Measurements from ENCODE around the gene HIF3A.
"Not testable (repeated sequence)": the region's sequence is repeated elsewhere in the genome, so short reads cannot be mapped to it uniquely, and the experiment has no call there.

Gene HIF3A

DNA sequence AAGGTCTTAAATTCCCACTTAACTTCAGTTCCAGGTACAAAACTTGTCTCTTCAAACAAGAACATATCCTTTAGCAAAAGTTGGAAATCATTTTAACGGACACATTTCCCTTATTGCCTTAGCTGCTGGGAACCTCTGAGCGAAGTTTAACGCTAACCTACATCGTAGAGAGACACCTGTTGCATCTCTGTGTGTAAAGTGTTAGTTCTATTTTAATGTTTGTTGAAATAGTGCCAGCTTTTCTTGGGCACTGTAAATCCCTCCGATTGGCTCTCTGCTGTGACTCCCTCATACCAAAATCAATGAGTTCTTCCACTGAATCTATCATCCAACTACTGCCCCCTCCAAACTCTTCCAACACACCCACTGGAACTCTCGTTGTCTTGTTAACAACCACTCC, 2.3 kb upstream of the HIF3A start:
- DNase-seq (ENCODE audit: low spot score): no peak

DNA sequence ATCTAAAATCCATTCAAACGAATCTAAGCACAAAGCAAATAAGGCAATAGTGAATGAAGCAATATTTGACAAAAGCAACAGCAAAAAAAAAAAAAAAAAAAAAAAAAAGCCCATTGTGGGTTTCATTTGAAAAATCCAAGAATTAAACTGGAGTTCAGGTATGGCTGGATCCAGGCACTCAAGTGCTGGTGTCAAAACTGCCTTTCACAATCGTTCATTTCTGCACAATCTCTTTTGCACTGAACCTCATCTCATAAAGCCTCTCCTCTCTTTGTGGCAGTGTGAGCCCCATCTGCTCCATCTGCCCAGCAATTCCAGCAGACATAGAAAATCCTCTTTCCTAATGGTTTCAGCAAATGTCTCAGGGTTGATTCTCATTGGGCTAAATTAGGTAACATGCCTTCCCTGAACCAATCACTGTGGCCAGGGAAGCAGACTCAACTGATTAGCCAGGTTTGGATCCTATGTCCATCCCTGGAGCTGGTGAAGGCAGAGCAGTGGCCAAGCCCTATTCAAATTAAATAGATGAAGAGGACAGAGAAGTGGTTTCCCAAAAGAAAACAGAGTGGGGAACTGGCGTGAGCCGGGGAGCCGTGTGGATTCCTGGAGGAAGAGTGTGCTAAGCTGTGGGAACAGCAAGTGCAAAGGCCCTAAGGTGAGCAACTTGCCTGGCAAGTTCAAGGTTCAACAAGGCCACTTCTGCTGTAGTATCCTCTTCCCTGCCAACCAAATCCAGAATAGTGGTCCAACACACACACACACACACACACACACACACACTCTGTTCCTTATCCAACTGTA, 1.2 kb upstream of the HIF3A start:
- no peak for DNase-seq (ENCODE audit: low spot score)

DNA sequence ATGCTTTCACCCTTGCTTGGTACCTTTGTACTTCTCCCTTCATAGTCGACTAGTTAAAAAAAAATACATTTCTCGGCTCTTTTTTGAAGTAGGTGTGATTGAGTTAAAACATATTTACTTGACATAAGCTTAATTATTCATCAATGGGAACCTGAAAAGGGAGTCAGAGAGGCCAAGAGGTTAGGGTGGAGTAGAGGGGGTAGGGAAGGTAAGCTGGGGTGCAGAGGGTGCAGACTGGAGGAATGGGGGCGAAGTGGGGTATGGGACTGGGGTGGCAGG, 701 bp upstream of the HIF3A start:
- DNase-seq (ENCODE audit: low spot score): no peak

DNA sequence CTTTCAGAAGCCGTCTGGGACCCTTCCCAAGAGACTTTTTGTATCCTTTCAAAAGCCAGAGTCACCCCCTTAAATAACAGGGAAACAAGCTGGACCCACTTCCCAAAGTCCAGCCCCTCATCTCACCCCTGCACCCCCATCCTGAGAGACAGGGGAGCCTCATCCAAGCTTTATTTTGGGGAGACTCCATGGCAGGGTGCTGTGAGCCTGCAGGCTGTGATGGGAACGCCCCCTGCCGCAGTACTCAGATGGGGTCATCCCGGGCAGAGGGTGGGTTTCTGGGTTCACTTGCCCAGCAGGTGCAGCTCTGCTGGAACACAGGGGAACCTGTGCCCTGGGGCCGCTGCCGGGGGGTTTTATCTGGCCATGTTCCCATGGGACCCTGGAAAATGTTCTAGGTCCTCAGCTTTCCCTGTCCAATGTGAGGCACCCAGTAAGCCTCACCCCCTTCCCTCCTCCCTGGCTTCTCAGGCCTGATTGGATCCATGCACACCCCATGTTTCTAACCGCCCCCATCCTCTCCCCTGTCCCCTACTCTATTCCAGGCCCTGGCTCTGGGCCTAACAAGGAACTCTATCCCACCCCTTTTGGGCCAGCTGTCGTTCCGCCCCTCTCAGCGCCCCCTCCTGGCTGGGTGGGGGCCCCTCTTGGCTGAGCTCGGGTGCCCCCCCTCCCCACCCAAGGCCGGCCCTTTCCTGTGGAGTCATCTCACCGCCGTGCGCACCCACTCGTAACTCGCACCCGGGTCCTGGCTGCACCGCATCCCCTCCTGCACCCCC, 1.0 kb downstream of the HIF3A start:
- DNase-seq (ENCODE audit: low spot score): no peak

DNA sequence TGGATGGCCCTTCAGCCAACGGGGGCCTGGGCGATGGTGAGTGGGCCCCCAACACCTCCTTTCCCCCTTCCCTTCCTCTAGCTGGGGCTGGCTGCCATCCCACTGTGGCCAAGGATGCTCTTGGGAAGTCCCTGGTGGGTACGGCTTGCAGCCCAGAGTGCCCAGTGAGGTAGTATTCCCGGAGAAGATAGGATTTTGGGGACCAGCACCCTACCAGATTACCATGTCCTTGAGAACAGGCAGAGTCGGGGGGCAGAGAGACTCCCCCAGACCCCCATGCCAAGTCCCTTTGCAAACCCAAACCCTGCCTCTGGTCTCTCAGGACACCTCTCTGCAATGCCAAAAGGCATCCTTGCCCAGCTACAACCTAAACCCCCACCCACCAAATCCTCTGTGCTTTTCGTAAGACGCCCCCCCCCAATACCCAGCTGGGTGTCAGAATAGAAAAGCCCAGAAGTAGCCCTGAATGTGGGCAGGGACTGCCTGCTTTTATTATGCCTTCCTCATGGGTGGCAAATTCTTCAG, 1.7 kb downstream of the HIF3A start:
- DNase-seq (ENCODE audit: low spot score): no peak

DNA sequence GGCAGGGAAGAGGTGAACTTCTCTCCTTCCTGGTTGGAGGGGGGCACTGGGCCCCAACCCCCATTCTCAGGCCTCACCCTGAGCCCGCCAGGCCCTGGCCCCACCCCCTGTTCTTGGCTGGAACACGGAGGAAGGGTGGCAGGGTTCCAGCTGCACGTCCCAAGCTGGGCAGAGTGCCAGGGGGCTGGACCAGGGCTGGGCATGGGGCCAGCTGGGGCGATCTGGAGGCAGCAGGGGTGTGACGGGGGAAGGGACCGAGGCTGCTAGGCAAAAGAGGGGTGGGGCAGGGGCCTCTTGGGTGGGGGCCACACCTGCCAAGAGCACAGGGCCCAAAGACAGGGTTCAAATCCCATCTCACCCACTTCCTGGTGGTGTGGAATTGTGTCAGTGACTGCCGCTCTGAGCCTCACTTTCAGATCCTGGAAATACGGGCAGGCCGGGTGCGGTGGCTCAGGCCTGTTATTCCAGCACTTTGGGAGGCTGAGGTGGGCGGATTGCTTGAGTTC, 2.2 kb downstream of the HIF3A start:
- DNase-seq (ENCODE audit: low spot score): peak; percentile 63

DNA sequence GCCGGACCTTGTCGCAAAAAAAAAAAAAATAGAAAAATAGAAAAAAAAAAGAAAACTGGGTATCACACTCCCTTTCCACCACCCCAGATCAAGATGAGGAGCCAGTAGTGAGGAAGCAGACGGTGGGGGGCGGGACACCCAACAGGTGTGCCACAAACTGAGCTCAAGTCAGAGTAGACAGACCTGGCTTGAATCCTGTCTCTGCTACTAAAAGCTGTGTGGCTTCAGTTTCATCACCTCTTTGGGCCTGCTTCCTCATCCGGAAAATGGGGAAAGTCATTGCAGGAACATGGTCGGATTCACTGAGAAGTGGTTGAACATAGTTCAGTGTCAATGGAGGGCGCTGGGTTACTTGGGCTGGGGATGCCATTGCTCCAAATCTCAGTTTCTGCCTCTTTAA, 2.9 kb downstream of the HIF3A start:
- no peak for DNase-seq (ENCODE audit: low spot score)

DNA sequence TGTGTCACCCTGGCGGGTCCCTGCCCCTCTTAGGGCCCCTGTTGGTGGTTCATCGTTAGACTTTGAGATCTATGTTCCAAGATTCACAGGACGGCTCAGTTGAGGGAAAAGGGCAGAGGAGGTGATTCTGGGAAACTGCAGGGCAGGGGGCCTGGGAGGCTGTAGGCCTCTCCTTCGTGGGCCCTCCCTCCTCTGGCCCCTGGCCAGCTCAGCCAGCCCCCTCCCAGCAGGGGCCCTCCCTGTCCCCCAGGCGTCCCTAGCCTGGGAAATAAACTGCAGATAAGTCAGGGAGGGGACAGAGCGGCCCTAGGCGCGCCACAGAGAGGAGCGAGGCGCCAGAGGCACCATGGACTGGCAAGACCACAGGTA, 6.5 kb downstream of the HIF3A start:
- DNase-seq (ENCODE audit: low spot score): no peak

DNA sequence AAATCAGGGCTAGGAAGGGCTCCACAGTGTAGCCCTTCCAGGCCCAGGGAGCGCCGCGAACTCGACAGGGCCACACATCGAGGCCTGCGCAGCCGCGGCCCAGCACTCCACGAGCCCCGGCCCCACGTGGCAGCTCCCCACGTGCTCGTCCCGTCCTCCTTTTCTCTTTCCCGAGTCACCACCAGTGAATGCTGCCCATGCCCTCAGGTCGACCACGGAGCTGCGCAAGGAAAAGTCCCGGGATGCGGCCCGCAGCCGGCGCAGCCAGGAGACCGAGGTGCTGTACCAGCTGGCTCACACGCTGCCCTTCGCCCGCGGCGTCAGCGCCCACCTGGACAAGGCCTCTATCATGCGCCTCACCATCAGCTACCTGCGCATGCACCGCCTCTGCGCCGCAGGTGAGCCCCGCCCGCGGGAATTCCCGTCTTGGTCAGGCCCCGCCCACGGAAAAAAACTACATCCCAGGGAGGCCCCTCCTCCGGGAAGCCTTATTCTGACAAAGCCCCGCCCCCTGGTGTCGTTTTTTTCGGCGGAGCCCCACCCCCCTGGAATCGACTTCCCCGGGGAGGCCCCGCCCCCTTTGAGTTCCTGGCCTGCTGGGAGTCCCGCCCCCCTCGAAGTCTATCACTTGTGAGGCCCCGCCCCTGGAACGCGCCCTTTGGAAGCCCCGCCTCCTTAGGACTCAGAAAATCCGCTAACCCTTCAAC, 7.0 kb downstream of the HIF3A start:
- DNase-seq (ENCODE audit: low spot score): peak; percentile 97

DNA sequence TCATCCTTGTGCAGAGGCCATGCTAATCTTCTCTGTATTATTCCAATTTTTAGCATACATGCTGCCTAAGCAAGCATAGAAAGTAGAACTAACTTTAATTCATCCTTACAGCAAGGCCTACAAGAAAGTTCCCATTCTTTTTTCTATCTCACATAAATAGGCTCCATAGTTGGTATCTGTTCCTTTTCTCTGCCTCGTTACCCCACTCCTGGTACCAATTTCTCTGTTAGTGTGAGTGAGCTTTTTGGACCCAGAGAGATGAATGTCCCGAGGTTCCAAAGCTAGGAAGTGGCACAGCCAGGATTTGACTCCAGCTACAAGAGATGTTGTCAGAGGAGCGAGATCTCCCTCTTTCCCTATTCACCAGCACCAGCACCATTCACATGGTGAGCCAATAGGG, 9.7 kb downstream of the HIF3A start:
- DNase-seq (ENCODE audit: low spot score): no peak

DNA sequence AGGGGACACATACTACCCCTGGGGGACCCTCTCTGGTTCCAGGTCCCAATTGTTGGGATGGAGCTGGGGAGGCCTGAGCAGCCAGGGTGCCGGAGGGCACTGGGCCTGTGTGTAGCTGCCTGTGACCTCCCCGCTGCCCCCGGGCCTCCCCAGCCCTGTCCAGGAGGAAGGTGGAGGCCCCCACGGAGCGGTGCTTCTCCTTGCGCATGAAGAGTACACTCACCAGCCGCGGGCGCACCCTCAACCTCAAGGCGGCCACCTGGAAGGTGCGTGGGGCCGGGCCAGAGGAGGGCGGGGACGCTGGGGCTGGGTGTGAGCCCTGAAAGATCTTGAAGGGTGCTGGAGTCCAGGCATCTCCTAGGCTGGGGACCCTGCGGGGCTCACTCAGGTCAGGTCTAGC, 11.7 kb downstream of the HIF3A start:
- DNase-seq (ENCODE audit: low spot score): no peak

DNA sequence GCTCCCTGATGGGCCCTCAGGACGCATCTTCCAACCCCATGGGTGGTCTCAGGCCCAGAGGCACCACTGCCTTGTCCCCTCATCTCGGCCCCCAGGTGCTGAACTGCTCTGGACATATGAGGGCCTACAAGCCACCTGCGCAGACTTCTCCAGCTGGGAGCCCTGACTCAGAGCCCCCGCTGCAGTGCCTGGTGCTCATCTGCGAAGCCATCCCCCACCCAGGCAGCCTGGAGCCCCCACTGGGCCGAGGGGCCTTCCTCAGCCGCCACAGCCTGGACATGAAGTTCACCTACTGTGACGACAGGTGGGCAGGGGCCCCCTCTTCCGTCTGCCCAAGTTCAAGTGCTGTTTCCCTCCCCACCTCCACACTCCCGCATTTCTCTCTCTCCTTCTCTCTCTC, 12.2 kb downstream of the HIF3A start:
- no peak for DNase-seq (ENCODE audit: low spot score)

DNA sequence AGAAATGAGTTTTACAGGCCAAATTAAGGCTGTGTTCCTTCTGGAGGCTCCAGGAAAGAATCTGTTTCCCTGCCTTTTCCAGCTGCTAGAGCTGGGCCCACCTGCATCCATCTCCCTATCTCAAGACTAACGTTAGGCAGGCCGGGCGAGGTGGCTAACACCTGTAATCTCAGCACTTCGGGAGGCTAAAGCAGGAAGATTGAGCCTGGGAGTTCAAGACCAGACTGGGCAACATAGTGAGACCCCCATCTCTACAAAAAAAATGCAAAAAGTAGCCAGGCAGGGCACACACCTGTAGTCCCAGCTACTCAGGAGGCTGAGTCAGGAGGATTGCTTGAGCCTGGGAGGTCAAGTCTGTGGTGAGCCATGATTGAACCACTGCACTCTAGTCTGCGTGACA, 14.6 kb downstream of the HIF3A start:
- DNase-seq (ENCODE audit: low spot score): no peak

DNA sequence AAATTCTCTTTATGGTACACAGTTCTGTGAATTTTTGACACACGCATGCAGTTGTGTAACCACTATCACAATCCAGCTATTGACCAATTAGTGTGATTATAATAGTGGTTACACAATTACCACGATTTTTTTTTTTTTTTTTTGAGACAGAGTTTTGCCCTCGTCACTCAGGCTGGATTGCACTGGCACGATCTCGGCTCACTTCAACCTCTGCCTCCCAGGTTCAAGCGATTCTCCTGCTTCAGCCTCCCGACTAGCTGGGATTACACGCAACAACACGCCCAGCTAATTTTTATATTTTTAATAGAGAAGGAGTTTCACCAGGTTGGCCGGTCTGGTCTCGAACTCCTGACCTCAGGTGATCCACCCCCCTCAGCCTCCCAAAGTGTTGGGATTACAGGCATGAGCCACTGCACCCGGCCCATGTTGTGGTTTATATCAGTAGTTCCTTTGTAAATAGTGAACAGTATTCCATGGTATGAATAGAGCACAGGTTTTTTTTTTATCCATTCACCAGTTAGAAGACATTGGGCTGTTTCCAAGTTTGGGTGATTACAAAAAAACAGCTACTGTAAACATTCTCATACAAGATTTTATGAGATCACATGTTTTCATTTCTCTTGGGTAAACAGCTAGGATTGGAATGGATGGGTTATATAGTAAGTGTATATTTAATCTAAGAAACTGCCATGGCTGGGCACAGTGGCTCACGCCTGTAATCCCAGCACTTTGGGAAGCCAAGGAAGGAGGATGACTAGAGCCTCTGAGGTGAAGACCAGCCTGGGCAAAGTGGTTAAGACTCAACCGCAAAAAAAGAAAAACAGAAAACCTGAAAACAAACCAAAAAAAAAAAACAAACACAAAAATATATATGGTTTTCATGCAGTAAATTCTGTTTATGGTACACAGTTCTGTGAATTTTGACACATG, 17.0 kb downstream of the HIF3A start:
- not testable (repeated sequence) for DNase-seq (ENCODE audit: low spot score)

DNA sequence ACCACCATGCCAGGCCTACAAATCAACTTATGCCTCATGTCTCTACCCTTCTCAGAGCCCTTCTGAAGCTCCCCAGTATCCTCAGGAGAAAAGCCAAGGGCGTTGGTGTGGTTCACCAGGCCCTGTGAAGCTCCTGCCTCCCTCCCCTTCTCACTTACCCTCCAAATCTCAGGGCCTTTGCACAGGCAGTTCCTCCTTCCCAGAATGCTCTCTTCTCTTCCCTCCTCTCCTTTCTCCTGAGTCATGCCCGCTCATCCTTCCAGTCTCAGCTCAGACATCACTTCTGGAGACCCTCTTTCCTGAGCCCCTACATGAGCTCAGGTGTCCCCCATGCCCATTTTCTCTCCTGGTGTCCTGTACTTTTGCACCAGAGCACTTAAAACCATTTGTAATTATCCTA, 20.5 kb downstream of the HIF3A start:
- no peak for DNase-seq (ENCODE audit: low spot score)

DNA sequence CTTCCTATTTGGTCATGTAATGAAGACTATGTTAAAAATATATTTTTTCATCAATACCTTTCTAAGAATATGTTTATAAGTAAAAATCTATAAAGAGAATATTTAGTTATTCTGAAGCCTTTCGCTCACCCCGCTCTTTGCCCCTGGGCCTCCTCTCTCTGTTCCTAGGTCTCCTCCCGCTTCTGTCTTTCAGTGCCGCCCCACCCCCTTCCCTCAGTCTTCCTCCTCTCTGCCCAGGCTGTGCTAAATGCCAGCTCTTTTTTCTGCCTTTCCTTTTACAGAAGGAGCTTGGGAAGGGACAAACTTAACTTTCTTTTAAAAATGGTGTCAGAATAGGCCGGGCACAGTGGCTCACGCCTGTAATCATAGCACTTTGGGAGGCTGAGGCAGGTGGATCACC, 22.8 kb downstream of the HIF3A start:
- DNase-seq (ENCODE audit: low spot score): no peak

DNA sequence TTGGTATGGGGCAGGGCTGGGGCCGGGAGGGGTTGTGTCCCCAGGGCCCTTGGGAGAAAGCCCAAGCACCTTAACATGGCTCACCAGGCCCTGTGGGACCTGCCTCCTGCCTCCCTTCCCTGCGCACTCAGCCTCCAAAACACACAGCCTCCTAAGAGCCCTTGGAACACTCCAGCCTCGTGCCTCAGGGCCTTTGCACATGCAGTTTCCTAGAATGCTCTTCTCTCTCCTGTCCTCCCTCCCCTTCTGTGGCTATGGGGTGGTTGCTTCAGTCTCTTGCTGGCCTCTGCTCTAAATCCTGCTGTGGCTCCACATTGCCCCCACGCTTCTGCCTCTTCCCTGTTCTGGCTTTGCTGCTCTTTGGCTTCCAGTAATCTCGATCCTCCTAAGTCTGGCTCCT, 23.7 kb downstream of the HIF3A start:
- no peak for DNase-seq (ENCODE audit: low spot score)

DNA sequence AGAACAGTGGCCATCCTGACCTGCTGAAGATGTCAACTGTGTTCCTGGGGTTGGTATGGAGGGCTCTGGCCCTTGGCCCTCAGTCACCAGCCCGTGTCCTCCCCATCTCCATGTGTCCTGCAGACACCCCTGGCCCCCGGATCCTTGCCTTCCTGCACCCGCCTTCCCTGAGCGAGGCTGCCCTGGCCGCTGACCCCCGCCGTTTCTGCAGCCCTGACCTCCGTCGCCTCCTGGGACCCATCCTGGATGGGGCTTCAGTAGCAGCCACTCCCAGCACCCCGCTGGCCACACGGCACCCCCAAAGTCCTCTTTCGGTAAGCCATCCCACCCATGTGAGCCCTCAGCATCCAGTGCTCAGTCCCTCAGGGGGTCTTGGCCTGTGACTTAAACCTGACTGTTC, 24.8 kb downstream of the HIF3A start:
- no peak for DNase-seq (ENCODE audit: low spot score)

DNA sequence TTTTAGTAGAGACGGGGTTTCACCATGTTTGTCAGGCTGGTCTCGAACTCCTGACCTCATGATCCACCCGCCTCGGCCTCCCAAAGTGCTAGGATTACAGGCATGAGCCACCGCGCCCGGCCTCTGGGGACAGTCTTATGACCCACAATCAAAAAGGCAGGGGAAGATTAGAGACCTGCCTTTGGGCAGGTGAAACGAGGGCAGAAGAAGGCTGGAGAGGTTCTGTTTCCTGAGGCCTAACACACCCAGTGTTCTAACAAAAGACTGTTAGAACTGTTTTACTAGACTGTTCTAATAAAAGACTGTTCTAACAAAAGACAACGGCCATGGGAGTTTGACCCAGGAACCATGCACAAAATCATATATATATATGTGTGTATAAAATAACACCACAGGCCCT, 26.4 kb downstream of the HIF3A start:
- DNase-seq (ENCODE audit: low spot score): not testable (repeated sequence)

DNA sequence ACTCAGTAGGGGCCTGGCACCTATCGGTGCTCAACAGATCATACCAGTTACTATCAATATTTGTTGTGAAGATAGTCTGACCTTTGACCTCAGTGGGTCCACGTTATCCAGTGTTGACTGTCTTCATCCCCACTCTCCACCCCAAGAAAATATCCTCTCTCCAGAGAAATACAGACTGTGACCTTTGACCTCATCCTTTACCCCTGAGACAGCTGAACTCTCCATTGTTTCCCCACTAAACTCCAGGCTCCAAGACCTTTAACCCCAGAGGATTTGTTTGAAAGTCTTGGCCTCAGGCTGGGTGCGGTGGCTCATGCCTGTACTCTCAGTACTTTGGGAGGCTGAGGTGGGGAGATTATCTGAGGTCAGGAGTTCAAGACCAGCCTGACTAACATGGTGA, 27.4 kb downstream of the HIF3A start:
- no peak for DNase-seq (ENCODE audit: low spot score)

DNA sequence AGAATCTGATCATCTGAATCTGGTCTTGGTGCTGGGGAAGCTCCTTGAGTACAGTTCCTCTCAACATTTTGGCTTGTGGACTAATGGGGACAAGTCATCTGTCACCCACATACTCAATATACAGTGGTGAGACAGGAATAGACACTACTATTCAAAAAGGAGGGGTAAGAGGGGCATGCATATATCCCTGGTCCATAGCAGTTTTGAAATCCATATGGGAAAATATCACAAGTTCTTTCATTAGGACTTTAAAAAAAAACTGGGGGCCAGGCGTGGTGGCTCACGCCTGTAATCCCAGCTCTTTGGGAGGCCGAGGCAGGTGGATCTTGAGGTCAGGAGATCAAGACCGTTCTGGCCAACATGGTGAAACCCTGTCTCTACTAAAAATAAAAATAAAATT, 29.8 kb downstream of the HIF3A start:
- DNase-seq (ENCODE audit: low spot score): no peak

DNA sequence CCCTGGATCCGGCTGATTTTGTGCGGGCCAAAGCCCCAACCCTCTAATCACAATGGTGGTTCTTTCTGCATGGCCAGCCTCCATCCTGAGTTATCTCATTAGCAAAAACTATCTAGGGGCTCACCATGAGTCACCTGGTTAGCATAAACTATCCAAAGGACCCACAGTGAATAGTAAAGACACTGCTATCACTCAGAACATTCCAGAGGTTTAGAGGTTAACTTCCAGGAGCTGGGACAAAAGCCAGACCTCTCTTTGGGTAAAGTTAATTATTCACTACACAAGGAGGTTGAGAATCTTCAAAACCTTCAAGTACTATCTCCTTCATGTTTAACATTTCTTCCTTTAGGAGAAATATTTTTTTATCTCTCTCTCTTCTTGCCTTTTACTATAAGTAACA, 31.2 kb downstream of the HIF3A start:
- DNase-seq (ENCODE audit: low spot score): no peak
